ENCODE data around the gene TNRC6A. TPM values are rescaled to one million over a fixed set of nuclear protein-coding genes. Genes with fewer than 3 reads are reported as not detected.
"Not testable (repeated sequence)": the region's sequence is repeated elsewhere in the genome, so short reads cannot be mapped to it uniquely, and the experiment has no call there.

TNRC6A gene
- total RNA-seq, 2 experiments from 2014 or later = 30.3 to 33.9 TPM

GRCh38 chr16:24829153-24829552, 99.7 kb downstream of the TNRC6A start:
- no peaks in the 10 kb centered on the region for H3K9me3 Mint-ChIP-seq
- DNase-seq = no peak
- no peaks in the 10 kb centered on the region for H3K27me3 Mint-ChIP-seq
- H3K27ac Mint-ChIP-seq = no peak overlapping the region
- no peaks in the 10 kb centered on the region for H3K4me1 Mint-ChIP-seq
- no peak overlapping the region for H3K4me3 Mint-ChIP-seq
- peaks cover 13% of the 10 kb centered on the region for H3K36me3 Mint-ChIP-seq

DNA sequence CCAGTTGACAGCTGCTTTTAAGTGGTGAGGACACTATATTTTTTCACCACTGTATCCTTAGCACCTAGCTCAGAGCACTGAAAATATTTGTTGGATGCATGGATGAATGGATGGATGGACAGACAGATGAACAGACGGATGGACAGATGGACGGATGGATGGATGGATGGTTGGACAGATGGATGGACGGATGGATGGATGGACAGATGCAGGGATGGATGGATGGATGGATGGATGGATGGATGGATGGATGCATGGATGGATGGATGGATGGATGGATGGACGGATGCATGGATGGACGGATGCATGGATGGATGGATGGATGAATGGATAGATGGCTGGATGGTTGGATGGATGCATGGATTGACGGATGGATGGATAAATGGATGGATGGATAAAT, 103.9 kb downstream of the TNRC6A start:
- Mint-ChIP-seq H3K27me3 (no peaks in the 10 kb centered on the region), H3K36me3 (peaks cover 2% of the 10 kb centered on the region), H3K27ac (no peak overlapping the region), H3K4me1 (no peaks in the 10 kb centered on the region), H3K9me3 (no peaks in the 10 kb centered on the region), H3K4me3 (no peak overlapping the region)
- no peak for DNase-seq

- H3K4me3 Mint-ChIP-seq = no peak overlapping the region
- H3K27ac Mint-ChIP-seq = no peak overlapping the region
- H3K27me3 Mint-ChIP-seq = no peaks in the 10 kb centered on the region
- H3K36me3 Mint-ChIP-seq = peaks cover 2% of the 10 kb centered on the region
- peaks cover 2% of the 10 kb centered on the region for H3K4me1 Mint-ChIP-seq
- DNase-seq = no peak
- no peaks in the 10 kb centered on the region for H3K9me3 Mint-ChIP-seq
Measured at GRCh38 chr16:24834459-24835335, 105.2 kb downstream of the TNRC6A start.

GRCh38 chr16:24836836-24837235, 107.4 kb downstream of the TNRC6A start:
- H3K4me1 Mint-ChIP-seq = peaks cover 2% of the 10 kb centered on the region
- H3K27ac Mint-ChIP-seq = no peak overlapping the region
- H3K9me3 Mint-ChIP-seq = no peaks in the 10 kb centered on the region
- DNase-seq = no peak
- no peaks in the 10 kb centered on the region for H3K27me3 Mint-ChIP-seq
- H3K36me3 Mint-ChIP-seq = peaks cover 2% of the 10 kb centered on the region
- no peak overlapping the region for H3K4me3 Mint-ChIP-seq

DNA sequence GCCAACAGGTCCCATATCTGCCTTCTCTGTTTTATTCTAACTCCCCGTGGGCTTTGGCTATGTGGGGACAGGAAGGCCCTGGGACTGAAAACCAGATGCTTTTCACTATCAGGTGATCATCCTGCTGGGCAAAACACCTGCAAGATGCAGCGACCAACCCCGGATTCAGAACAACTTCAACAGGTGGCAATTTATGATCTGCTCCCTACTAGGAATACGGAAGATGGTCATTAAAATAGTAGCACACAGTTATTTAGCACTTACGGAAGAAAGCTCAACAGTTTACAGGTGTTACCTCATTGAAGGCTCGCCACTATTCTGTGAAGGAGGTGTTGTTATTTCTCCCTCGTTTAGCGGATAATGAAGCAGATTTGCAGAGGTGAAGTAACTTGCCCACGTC, 108.5 kb downstream of the TNRC6A start:
- no peak overlapping the region for H3K4me3 Mint-ChIP-seq
- no peak overlapping the region for H3K27ac Mint-ChIP-seq
- DNase-seq = no peak
- peaks cover 2% of the 10 kb centered on the region for H3K4me1 Mint-ChIP-seq
- no peaks in the 10 kb centered on the region for H3K9me3 Mint-ChIP-seq
- peaks cover 2% of the 10 kb centered on the region for H3K36me3 Mint-ChIP-seq
- no peaks in the 10 kb centered on the region for H3K27me3 Mint-ChIP-seq

- peaks cover 2% of the 10 kb centered on the region for H3K36me3 Mint-ChIP-seq
- H3K27me3 Mint-ChIP-seq = no peaks in the 10 kb centered on the region
- no peak overlapping the region for H3K27ac Mint-ChIP-seq
- H3K4me1 Mint-ChIP-seq = peaks cover 2% of the 10 kb centered on the region
- no peak overlapping the region for H3K4me3 Mint-ChIP-seq
- H3K9me3 Mint-ChIP-seq = no peaks in the 10 kb centered on the region
- no peak for DNase-seq
Measured at GRCh38 chr16:24838554-24839266, 109.3 kb downstream of the TNRC6A start.

- Mint-ChIP-seq H3K27ac (no peak overlapping the region), H3K4me1 (peaks cover 2% of the 10 kb centered on the region), H3K9me3 (no peaks in the 10 kb centered on the region), H3K36me3 (peaks cover 2% of the 10 kb centered on the region), H3K4me3 (no peak overlapping the region), H3K27me3 (peaks cover 3% of the 10 kb centered on the region)
- no peak for DNase-seq
Measured at GRCh38 chr16:24839347-24839972, 110.0 kb downstream of the TNRC6A start.

GRCh38 chr16:24841291-24841690, 111.8 kb downstream of the TNRC6A start:
- DNase-seq = no peak
- no peak overlapping the region for H3K4me3 Mint-ChIP-seq
- H3K27ac Mint-ChIP-seq = no peak overlapping the region
- H3K36me3 Mint-ChIP-seq = no peaks in the 10 kb centered on the region
- peaks cover 4% of the 10 kb centered on the region for H3K27me3 Mint-ChIP-seq
- peaks cover 2% of the 10 kb centered on the region for H3K4me1 Mint-ChIP-seq
- no peaks in the 10 kb centered on the region for H3K9me3 Mint-ChIP-seq

- no peaks in the 10 kb centered on the region for H3K36me3 Mint-ChIP-seq
Measured at GRCh38 chr16:24844101-24845030, 114.9 kb downstream of the TNRC6A start.

GRCh38 chr16:24845031-24845365, 115.5 kb downstream of the TNRC6A start:
- DNase-seq, H3K27me3 Mint-ChIP-seq, H3K27ac Mint-ChIP-seq, H3K4me3 Mint-ChIP-seq, H3K4me1 Mint-ChIP-seq, H3K36me3 Mint-ChIP-seq, H3K9me3 Mint-ChIP-seq: not testable (repeated sequence)

More at GRCh38 chr16:24844101-24845030, 114.9 kb downstream of the TNRC6A start:
- Mint-ChIP-seq H3K27ac (no peak overlapping the region), H3K4me1 (no peaks in the 10 kb centered on the region), H3K4me3 (no peak overlapping the region), H3K9me3 (no peaks in the 10 kb centered on the region), H3K27me3 (peaks cover 4% of the 10 kb centered on the region)
- no peak for DNase-seq

GRCh38 chr16:24845726-24846547, 116.5 kb downstream of the TNRC6A start, which contains the start of gene SLC5A11:
Gene SLC5A11, plus strand, starts transcription at chr16:24845963. Its CDS starts 12,681 bp downstream, at chr16:24858644.
- peaks cover 4% of the 10 kb centered on the region for H3K27me3 Mint-ChIP-seq
- no peaks in the 10 kb centered on the region for H3K36me3 Mint-ChIP-seq
- H3K4me3 Mint-ChIP-seq = no peak within 1 kb of the TSS
- H3K9me3 Mint-ChIP-seq = no peaks in the 10 kb centered on the region
- no peaks in the 10 kb centered on the region for H3K4me1 Mint-ChIP-seq
- DNase-seq = no peak
- no peak within 1 kb of the TSS for H3K27ac Mint-ChIP-seq

DNA sequence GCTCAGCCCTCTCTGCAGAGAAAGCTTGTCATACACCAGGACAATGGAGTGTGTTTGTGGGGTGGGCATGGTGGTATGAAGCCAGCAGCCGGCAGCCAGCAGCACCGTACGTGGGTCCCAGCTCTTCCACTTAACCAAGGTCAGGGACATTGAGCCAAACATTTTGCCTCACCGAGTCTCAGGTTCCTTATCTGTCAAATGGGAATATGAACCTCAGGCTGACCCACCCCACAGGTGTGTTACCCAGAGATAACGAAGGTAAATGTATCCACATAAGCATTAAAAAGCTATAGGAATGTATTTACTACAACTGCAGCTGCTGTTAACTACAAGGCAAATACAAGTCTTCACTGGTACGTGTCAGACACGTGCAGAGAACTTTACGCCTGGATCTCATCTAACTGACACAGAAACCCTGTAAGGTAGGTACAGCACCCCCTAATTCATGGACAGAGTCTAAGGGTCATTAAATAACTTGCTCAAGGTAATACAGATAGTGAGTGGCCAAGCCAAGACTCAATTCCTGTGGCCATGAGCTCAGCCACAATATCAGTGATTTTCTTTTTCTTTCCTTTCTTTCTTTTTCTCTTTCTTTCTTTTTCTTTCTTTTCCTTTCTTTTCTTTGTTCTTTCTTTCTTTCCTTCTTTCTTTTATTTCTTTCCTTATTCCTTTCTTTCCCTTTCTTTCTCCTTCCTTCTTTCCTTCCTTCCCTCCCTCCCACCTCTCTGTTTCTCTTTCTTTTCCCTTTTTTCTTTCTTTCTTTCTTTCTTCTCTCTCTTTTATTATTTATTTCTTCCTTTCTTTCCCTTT, 117.3 kb downstream of the TNRC6A start:
- peaks cover 3% of the 10 kb centered on the region for H3K4me1 Mint-ChIP-seq
- no peak overlapping the region for H3K27ac Mint-ChIP-seq
- H3K9me3 Mint-ChIP-seq = no peaks in the 10 kb centered on the region
- DNase-seq = no peak
- H3K4me3 Mint-ChIP-seq = no peak overlapping the region
- H3K36me3 Mint-ChIP-seq = no peaks in the 10 kb centered on the region
- H3K27me3 Mint-ChIP-seq = peaks cover 4% of the 10 kb centered on the region

DNA sequence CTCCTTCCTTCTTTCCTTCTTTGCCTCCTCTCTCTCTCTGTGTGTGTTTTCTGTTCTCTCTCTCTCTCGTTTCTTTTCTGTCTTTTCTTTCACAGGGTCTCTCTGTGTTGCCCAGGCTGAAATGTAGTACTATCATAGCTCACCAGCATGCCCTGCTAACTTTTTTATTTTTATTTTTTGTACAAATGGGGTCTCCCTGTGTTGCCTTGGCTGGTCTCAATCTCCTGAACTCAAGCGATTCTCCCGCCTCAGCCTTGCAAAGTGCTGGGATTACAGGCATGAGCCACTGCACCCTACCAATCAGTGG, 117.9 kb downstream of the TNRC6A start:
- H3K4me3 Mint-ChIP-seq = no peak overlapping the region
- no peaks in the 10 kb centered on the region for H3K36me3 Mint-ChIP-seq
- no peak overlapping the region for H3K27ac Mint-ChIP-seq

More for the DNA sequence above, 117.9 kb downstream of the TNRC6A start:
- Mint-ChIP-seq H3K4me1 (peaks cover 6% of the 10 kb centered on the region), H3K9me3 (no peaks in the 10 kb centered on the region), H3K27me3 (peaks cover 4% of the 10 kb centered on the region)
- DNase-seq = no peak
